ENCODE results near the gene IFNL1. TPM values are rescaled to one million over a fixed set of nuclear protein-coding genes. Genes with fewer than 3 reads are reported as not detected.

IFNL1 gene
- not detected in 2 replicates for total RNA-seq (ENCODE audit: low replicate concordance)

GRCh38 chr19:39296055-39296645 lies at the start of gene IFNL1:
IFNL1 (plus strand) TSS chr19:39296407; CDS start chr19:39296422, 15 bp downstream.
- Mint-ChIP-seq H3K4me3 (no peak within 1 kb of the TSS), H3K27me3 (ENCODE audit: insufficient read depth, low read depth) (peaks cover 16% of the 10 kb centered on the region), H3K36me3 (no peaks in the 10 kb centered on the region), H3K27ac (no peak within 1 kb of the TSS), H3K4me1 (no peaks in the 10 kb centered on the region), H3K9me3 (no peaks in the 10 kb centered on the region)
- Histone ChIP-seq H3K27ac (no peak within 1 kb of the TSS), H3K9me3 (ENCODE audit: low read depth) (no peaks in the 10 kb centered on the region), H3K4me3 (no peak within 1 kb of the TSS), H4K20me1 (ENCODE audit: low read depth) (no peaks in the 10 kb centered on the region), H2AFZ (replicated peaks) (no peak within 1 kb of the TSS), H3K36me3 (no peaks in the 10 kb centered on the region), H3K79me2 (ENCODE audit: low read depth) (no peaks in the 10 kb centered on the region), H3K4me1 (no peaks in the 10 kb centered on the region), H3K9ac (no peak within 1 kb of the TSS), H3F3A (ENCODE audit: low read depth) (no peaks in the 10 kb centered on the region), H3K27me3 (peaks cover 33% of the 10 kb centered on the region), H3K4me2 (no peak within 1 kb of the TSS)
- no peak for DNase-seq (ENCODE audit: low spot score)
- TF ChIP-seq CTCF (IDR thresholded peaks at IDR 0.05) = no peak
- no peak for TF ChIP-seq EZH2phosphoT487 (IDR thresholded peaks at IDR 0.05)
- TF ChIP-seq EZH2 (IDR thresholded peaks at IDR 0.05) = no peak

DNA sequence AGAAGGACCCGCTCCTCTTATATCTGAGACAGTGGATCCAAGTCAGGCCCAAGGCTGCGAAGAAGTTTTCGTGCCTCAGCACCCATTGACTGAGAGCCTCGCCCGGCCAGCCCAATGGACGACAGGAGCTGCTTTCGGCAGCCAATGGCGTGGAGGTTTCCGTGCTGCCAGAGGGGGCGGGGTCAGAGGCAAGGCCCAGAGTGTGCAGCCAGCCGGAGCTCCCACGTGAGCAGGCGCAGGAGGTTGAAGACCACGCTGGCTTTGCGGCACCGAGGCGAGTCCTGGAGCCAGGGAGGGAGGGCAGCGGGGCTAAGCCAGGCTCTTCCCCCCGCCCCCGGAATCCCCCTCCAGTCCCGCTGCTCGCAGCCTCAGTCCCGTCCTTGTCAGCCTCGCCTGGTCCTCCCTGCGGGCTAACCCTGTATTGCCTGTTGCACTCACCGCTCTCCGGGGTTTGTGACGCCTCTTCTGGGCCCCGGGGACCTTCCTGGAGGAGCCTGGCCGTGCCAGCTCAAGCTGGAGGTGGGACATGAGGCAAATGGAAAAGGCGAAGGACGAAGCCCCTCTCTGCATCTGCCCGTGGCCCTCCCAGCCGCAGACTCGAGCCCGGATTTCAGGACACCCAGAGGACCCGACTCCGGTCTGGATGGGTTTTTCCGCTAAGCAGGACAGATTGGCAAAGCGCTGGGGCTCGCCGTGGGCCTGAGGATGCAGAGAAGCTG lies 49.1 kb upstream of the IFNL1 start:
- Mint-ChIP-seq H3K27ac (no peak overlapping the region), H3K27me3 (ENCODE audit: insufficient read depth, low read depth) (peaks cover 31% of the 10 kb centered on the region)
- no peaks in the 10 kb centered on the region for H3K4me1 ChIP-seq

More for the DNA sequence above, 49.1 kb upstream of the IFNL1 start:
- Histone ChIP-seq H3F3A (ENCODE audit: low read depth) (no peaks in the 10 kb centered on the region), H3K9me3 (ENCODE audit: low read depth) (no peaks in the 10 kb centered on the region), H2AFZ (replicated peaks) (peak overlapping the region; percentile 89), H3K4me3 (peak overlapping the region; percentile 27), H3K27me3 (peaks cover 71% of the 10 kb centered on the region), H3K27ac (no peak overlapping the region), H4K20me1 (ENCODE audit: low read depth) (no peaks in the 10 kb centered on the region), H3K79me2 (ENCODE audit: low read depth) (no peaks in the 10 kb centered on the region), H3K4me2 (peak overlapping the region; percentile 62), H3K9ac (no peak overlapping the region), H3K36me3 (no peaks in the 10 kb centered on the region)
- peak; percentile 59 for DNase-seq (ENCODE audit: low spot score)
- Mint-ChIP-seq H3K4me3 (peak overlapping the region; percentile 75), H3K4me1 (peaks cover 7% of the 10 kb centered on the region), H3K9me3 (no peaks in the 10 kb centered on the region), H3K36me3 (no peaks in the 10 kb centered on the region)
- TF ChIP-seq EZH2 (IDR thresholded peaks at IDR 0.05) (no peak), CTCF (IDR thresholded peaks at IDR 0.05) (no peak), EZH2phosphoT487 (IDR thresholded peaks at IDR 0.05) (no peak)

Data from neural progenitor cell (in vitro differentiated cells).